Transverse colon (tissue), 4 donors: ENCODE data around the gene ANKS3. TPM values are rescaled to one million over a fixed set of nuclear protein-coding genes. Genes with fewer than 3 reads are reported as not detected.

Source experiments
- DNase-seq: peaks from one replicate; pipeline ENCODE4 v3.0.0-alpha.2; 2019
- H3K27ac ChIP-seq, 4 donors: fragments of 200-600 bp; sonication (generic); 2 replicates each; pipeline ENCODE4 v1.5.1; 2016 to 2018; ENCODE audit warnings: inconsistent platforms in 4 of 4
- H3K27me3 ChIP-seq: fragments of 200-600 bp; sonication (generic); 2 replicates; pipeline ENCODE4 v1.5.1; 2017; ENCODE audit warnings: inconsistent platforms
- H3K36me3 ChIP-seq, 4 donors: fragments of 200-600 bp; sonication (generic); 2 replicates each; pipeline ENCODE4 v1.5.1; 2017 to 2019; ENCODE audit warnings: inconsistent platforms in 4 of 4
- H3K4me1 ChIP-seq, 4 donors: fragments of 200-600 bp; sonication (generic); 2 replicates each; pipeline ENCODE4 v1.5.1; 2017 to 2020; ENCODE audit warnings: inconsistent platforms in 4 of 4
- H3K4me3 ChIP-seq, 4 donors: fragments of 200-600 bp; sonication (generic); 1 replicate in 1 of 4; 2 replicates in 3 of 4; pipeline versions ENCODE4 v1.5.1 to v1.6.1; 2017 to 2019; ENCODE audit warnings: inconsistent platforms in 4 of 4
- H3K9me3 ChIP-seq, 2 donors: fragments of 200-600 bp; sonication (generic); 2 replicates each; pipeline ENCODE4 v1.5.1; 2017 to 2019; ENCODE audit warnings: inconsistent platforms in 2 of 2
- CTCF ChIP-seq, 5 experiments: fragments of 200-600 bp in 3 of 5; fragments of 450-650 bp in 2 of 5; sonication (generic) in 3 of 5; IDR thresholded peaks; 1 replicate in 2 of 5; 2 replicates in 3 of 5; pipeline ENCODE4 v1.5.1; 2016 to 2017; ENCODE audit warnings: antibody characterized with exemption in 5 of 5, inconsistent platforms in 3 of 5, mild to moderate bottlenecking in 2 of 5, moderate library complexity in 1 of 5
- EP300 ChIP-seq: sonication (generic); formaldehyde crosslinking; IDR thresholded peaks from one replicate; pipeline ENCODE4 v1.6.1; 2017; ENCODE audit warnings: antibody characterized with exemption, low read depth
- POLR2A ChIP-seq: fragments of 450-650 bp; IDR thresholded peaks from one replicate; pipeline ENCODE4 v1.6.1; 2016; ENCODE audit warnings: antibody characterized with exemption, mild to moderate bottlenecking, moderate library complexity
- POLR2AphosphoS5 ChIP-seq, 3 donors: sonication (generic); formaldehyde crosslinking; IDR thresholded peaks; one replicate each; pipeline ENCODE4 v1.6.1; 2016; ENCODE audit warnings: antibody characterized with exemption in 3 of 3
- WGBS, 2 donors: methylation state at CpG; one replicate each; pipeline ENCODE4 v1.1.5; 2018; ENCODE audit warnings: low coverage in 1 of 2; 5-methylcytosine and 5-hydroxymethylcytosine counted together
- in situ Hi-C, 4 donors: fragments of 200-750 bp; cut with MboI; loops; one replicate each; pipeline versions ENCODE4 v1.15.0 to v1.15.1; 2017; ENCODE audit warnings: low sequenced_read_pairs in 3 of 4, low pct_ligation_motif_present in 1 of 4, low pct_unique_long_range_greater_than_20kb in 1 of 4
- intact Hi-C: fragments of 100-400 bp; cut with DNase I; formaldehyde crosslinking; loops from one replicate; pipeline ENCODE4 v1.15.1; 2023; ENCODE audit warnings: low total_unique reads
- total RNA-seq, 4 donors: library from RNA; depleted of rRNA; stranded (reverse); fragments of >200 nt; gene quantifications; one replicate each; pipeline ENCODE4 v1.1.0, GENCODE V29; 2016

Gene ANKS3
- total RNA-seq, 4 donors from 2014 or later, result 14.9 to 38.4 (median 25.0) TPM

- intact Hi-C loops, result no loop called here
- Histone ChIP-seq H3K27me3 (no peaks in the 10 kb centered on the region), H3K4me1 (peaks cover 15 to 24% (median 17%) of the 10 kb centered on the region in 4 donors), H3K36me3 (peaks cover 0 to 4% (median 0%) of the 10 kb centered on the region in 4 donors), H3K9me3 (no peaks in the 10 kb centered on the region), H3K27ac (no peak overlapping the region), H3K4me3 (no peak overlapping the region)
- TF ChIP-seq POLR2A (no peak), CTCF (IDR thresholded peaks at IDR 0.05) (no peak), EP300 (no peak), POLR2AphosphoS5 (IDR thresholded peaks at IDR 0.05) (no peak)
- DNase-seq, result no peak
- in situ Hi-C loops, result no loop called here
- WGBS, 2 donors, result 80 to 92% methylated on average over 1 to 31 of the region's 31 CpGs
Measured at GRCh38 chr16:4689864-4690704, 44.0 kb downstream of the ANKS3 start.

DNA sequence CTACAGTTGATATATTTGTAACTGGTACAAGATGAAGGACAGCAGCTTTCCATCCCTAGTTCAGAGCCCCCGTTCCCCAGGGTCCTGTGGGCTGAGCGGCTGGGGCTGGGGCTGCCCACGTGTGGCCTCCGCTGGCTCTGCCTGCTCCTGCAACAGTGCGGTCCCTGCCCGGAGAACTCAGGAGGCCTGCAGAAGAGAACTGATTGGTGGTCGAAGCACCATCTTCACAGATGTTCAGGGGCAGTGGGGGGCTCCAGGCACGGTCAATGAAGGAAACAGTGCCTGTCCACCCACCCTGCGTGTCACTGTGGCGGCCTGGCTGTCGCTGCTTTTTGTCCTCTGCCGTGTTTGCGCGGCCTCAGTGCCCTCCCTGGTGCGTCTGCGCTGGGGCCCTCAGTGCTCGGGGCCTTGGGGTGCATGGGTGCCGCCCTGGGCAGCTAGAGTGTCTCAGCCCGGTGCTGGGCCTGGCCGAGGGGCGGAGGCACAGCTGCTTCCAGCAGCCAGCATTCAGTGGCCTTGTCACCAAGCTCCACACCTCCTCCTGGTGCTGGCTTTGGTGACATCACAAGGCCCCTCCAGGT is 44.9 kb downstream of the ANKS3 start:
- Histone ChIP-seq H3K36me3 (peaks cover 0 to 13% (median under 1%) of the 10 kb centered on the region in 4 donors), H3K4me1 (peaks cover 8 to 15% (median 10%) of the 10 kb centered on the region in 4 donors), H3K27me3 (no peaks in the 10 kb centered on the region), H3K27ac (no peak overlapping the region), H3K4me3 (no peak overlapping the region), H3K9me3 (no peaks in the 10 kb centered on the region)
- in situ Hi-C loops (no loop called here), intact Hi-C loops (no loop called here)
- 88% methylated on average over 15 of the region's 21 CpGs; no CpG with 5 or more reads in 1 of the 2 donors for WGBS, 2 donors
- DNase-seq, result no peak
- no peak for TF ChIP-seq CTCF (IDR thresholded peaks at IDR 0.05)
- no peak for TF ChIP-seq POLR2A
- TF ChIP-seq EP300, result no peak
- TF ChIP-seq POLR2AphosphoS5 (IDR thresholded peaks at IDR 0.05), result no peak

DNA sequence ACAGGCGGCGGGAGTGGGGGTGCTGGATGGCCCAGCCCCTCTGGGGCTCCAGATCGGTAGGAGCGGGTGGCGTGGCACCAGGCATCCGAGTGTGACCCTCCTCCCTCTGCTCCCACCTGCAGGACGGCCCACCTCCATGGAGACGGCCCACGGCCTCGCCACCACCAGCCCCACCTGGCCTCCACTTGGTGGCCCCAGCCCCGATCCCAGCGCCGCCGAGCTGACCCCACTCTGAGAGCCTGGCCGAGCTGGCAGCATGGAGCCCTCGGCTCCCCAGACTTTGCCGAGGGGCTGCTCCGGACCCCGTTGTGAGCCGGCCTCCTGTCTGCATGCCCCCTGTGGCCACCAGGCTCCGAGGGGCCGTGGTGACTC is 45.4 kb downstream of the ANKS3 start:
- Histone ChIP-seq H3K27me3 (no peaks in the 10 kb centered on the region), H3K4me1 (peaks cover 8 to 13% (median 10%) of the 10 kb centered on the region in 4 donors), H3K9me3 (no peaks in the 10 kb centered on the region), H3K27ac (no peak overlapping the region), H3K4me3 (no peak overlapping the region), H3K36me3 (peaks cover 0 to 18% (median 3%) of the 10 kb centered on the region in 4 donors)
- no peak for DNase-seq
- intact Hi-C loops, result no loop called here
- no peak for TF ChIP-seq POLR2AphosphoS5 (IDR thresholded peaks at IDR 0.05)
- TF ChIP-seq POLR2A, result no peak
- no peak for TF ChIP-seq EP300
- TF ChIP-seq CTCF (IDR thresholded peaks at IDR 0.05), result no peak
- WGBS, 2 donors, result 92% methylated on average over 20 of the region's 22 CpGs; no CpG with 5 or more reads in 1 of the 2 donors
- in situ Hi-C loops, result no loop called here

DNA sequence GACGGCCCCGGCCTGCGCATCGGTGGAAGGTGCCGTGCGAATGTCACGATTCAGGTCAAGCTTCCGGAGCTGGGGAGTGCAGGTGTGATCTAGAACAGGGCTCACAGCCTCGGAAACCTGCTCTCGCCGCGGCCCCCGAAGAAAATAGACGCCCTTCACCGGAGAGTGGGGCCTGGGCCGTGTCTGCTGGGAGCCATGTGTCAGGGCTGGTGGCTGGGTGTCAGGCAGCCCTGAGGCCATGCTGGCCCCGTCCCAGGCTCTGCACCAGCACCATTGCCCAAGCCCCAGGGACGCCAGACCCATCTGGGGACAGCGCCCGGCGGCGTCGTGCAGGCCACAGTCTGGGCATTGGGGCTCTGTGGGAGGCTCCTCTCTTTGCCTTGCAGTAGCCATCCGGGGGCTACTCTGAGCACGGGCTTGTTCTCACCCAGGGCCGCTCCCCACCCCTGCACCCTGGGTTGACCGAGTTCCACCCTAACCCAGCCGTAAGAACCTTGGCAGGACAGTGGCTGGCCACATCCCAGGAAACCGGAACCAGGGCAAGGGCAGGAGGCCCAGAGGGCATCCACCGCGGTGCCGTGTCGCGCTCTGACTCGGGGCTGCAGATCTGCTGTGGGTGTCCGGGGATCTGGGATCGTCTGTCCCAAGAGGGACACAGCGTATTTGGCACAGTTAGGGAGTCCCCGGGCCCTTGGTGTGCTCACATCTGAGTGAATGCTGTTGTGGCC is 46.0 kb downstream of the ANKS3 start:
- DNase-seq, result no peak
- in situ Hi-C loops (no loop called here), intact Hi-C loops (no loop called here)
- Histone ChIP-seq H3K36me3 (peaks cover 0 to 20% (median 5%) of the 10 kb centered on the region in 4 donors), H3K4me1 (peaks cover 8 to 12% (median 9%) of the 10 kb centered on the region in 4 donors), H3K9me3 (no peaks in the 10 kb centered on the region), H3K27me3 (no peaks in the 10 kb centered on the region), H3K4me3 (no peak overlapping the region), H3K27ac (no peak overlapping the region)
- TF ChIP-seq POLR2A (no peak), POLR2AphosphoS5 (IDR thresholded peaks at IDR 0.05) (no peak), EP300 (no peak), CTCF (IDR thresholded peaks at IDR 0.05) (no peak)
- 94% methylated on average over 38 of the region's 39 CpGs; no CpG with 5 or more reads in 1 of the 2 donors for WGBS, 2 donors
